K562 (cell line): ENCODE measurements around the gene LZTR1. TPM values are rescaled to one million over a fixed set of nuclear protein-coding genes. Genes with fewer than 3 reads are reported as not detected.

Experiments
- ATAC-seq: fragments of 200-7000 bp; cut with Tn5 transposase; 3 replicates; pipeline ENCODE4 v1.9.1; 2020; ENCODE audit warnings: moderate library complexity
- BruUV-seq: library from RNA; stranded (reverse); fragments of 400-500 nt; replicated peaks from 2 replicates; lab custom pipeline; 2021; lab: Mats Ljungman, UMichigan
- CTCF ChIA-PET: fragments of 300-600 bp; formaldehyde crosslinking; extraction: SDS; loops from one replicate; lab custom pipeline; 2021; ENCODE audit warnings: low intra/inter-chr PET ratio; lab: Yijun Ruan, JAX
- POLR2A ChIA-PET: fragments of 300-600, 350-650 bp; sonication (Branson Sonifier 250); formaldehyde crosslinking; extraction: SDS; loops from one replicate; lab custom pipeline; 2021; ENCODE audit warnings: antibody characterized with exemption, inconsistent platforms; lab: Yijun Ruan, JAX
- DNase-seq, 4 experiments: peaks; one replicate each; pipeline versions ENCODE4 v3.0.0 to v3.0.0-alpha.2; 2011 to 2018; ENCODE audit warnings: low spot score in 3 of 4, mixed read lengths in 3 of 4; ENCODE audit errors: extremely low read depth in 1 of 4
- FAIRE-seq: peaks from 2 replicates; lab custom pipeline; 2011; peaks lifted over from hg19 to GRCh38; lab: Jason Lieb, UNC
- H2AFZ ChIP-seq: 2 replicates; pipeline ENCODE4 v1.6.0; 2011; ENCODE audit warnings: low read depth, low read length, control low read depth, inconsistent platforms
- H3K27ac ChIP-seq: fragments of 200-600 bp; 3 replicates; pipeline ENCODE4 v1.8.0; 2011; ENCODE audit warnings: low read depth, mild to moderate bottlenecking, control low read depth, inconsistent platforms, low read length, moderate library complexity, mixed read lengths; ENCODE audit errors: extremely low read depth
- H3K27me3 ChIP-seq, 2 experiments: fragments of 300-600 bp in 1 of 2; 2 replicates in 1 of 2; 3 replicates in 1 of 2; pipeline versions ENCODE4 v1.6.0 to v1.8.0; 2011; ENCODE audit warnings: inconsistent platforms in 2 of 2, low read length in 2 of 2, mild to moderate bottlenecking in 1 of 2, mixed read lengths in 1 of 2, moderate library complexity in 1 of 2; ENCODE audit not compliant: control insufficient read depth in 2 of 2, insufficient read depth in 2 of 2
- H3K36me3 ChIP-seq: fragments of 300-600 bp; 3 replicates; pipeline ENCODE4 v1.8.0; 2011; ENCODE audit warnings: mild to moderate bottlenecking, low read length, inconsistent platforms; ENCODE audit not compliant: control insufficient read depth, insufficient read depth
- H3K4me1 ChIP-seq, 2 experiments: fragments of 200-600 bp in 1 of 2; replicated peaks in 1 of 2; 2 replicates in 1 of 2; 3 replicates in 1 of 2; pipeline versions ENCODE4 v1.5.1 to v1.8.0; 2011; ENCODE audit warnings: inconsistent platforms in 2 of 2, low read length in 2 of 2, mild to moderate bottlenecking in 1 of 2, mixed read lengths in 1 of 2, moderate library complexity in 1 of 2; ENCODE audit not compliant: control insufficient read depth in 2 of 2, insufficient read depth in 2 of 2
- H3K4me2 ChIP-seq: 2 replicates; pipeline ENCODE4 v1.6.1; 2011; ENCODE audit warnings: low read length, control low read depth, inconsistent platforms, mixed read lengths; ENCODE audit not compliant: insufficient read depth
- H3K4me3 ChIP-seq: fragments of 200-600 bp; sonication (generic), shearing (Covaris generic); 2 replicates; pipeline ENCODE4 v1.5.1; 2016; ENCODE audit warnings: control low read depth, inconsistent platforms
- H3K79me2 ChIP-seq: fragments of 200-600 bp; 3 replicates; pipeline ENCODE4 v1.8.0; 2011; ENCODE audit warnings: low read length, inconsistent platforms; ENCODE audit not compliant: control insufficient read depth, insufficient read depth
- H3K9ac ChIP-seq, 2 experiments: 2 replicates each; pipeline versions ENCODE4 v1.6.0 to v1.6.1; 2011; ENCODE audit warnings: low read depth in 2 of 2, low read length in 2 of 2, control low read depth in 1 of 2, inconsistent platforms in 1 of 2, mild to moderate bottlenecking in 1 of 2, mixed read lengths in 1 of 2; ENCODE audit not compliant: insufficient read depth in 1 of 2
- H3K9me1 ChIP-seq: one replicate; pipeline ENCODE4 v1.6.0; 2011; ENCODE audit warnings: inconsistent platforms, mild to moderate bottlenecking, low read length, moderate library complexity; ENCODE audit not compliant: control insufficient read depth, insufficient read depth
- H3K9me3 ChIP-seq: replicated peaks from 2 replicates; pipeline ENCODE4 v1.5.1; 2011; ENCODE audit warnings: low read depth, low read length, inconsistent platforms; ENCODE audit not compliant: control insufficient read depth, insufficient read depth
- H4K20me1 ChIP-seq: replicated peaks from 2 replicates; pipeline ENCODE4 v1.6.1; 2011; ENCODE audit warnings: low read length, inconsistent platforms, mixed read lengths; ENCODE audit not compliant: control insufficient read depth, insufficient read depth
- AFF4 ChIP-seq: sonication (generic); formaldehyde crosslinking; IDR thresholded peaks from 2 replicates; pipeline ENCODE4 v1.8.0; 2023; ENCODE audit warnings: mild to moderate bottlenecking, missing genetic modification reagents
- ATF2 ChIP-seq: sonication (generic); formaldehyde crosslinking; IDR thresholded peaks from 2 replicates; pipeline ENCODE4 v1.8.1; 2022; ENCODE audit warnings: missing genetic modification reagents
- CBFA2T2 ChIP-seq: fragments of 450-650 bp; conservative IDR thresholded peaks from 2 replicates; pipeline ENCODE4 v1.6.1; 2017; ENCODE audit warnings: mild to moderate bottlenecking
- E2F1 ChIP-seq: sonication (generic); formaldehyde crosslinking; IDR thresholded peaks from 2 replicates; pipeline ENCODE4 v1.8.1; 2023; ENCODE audit warnings: mild to moderate bottlenecking, missing genetic modification reagents, moderate library complexity
- E2F4 ChIP-seq: sonication (generic); formaldehyde crosslinking; IDR thresholded peaks from 2 replicates; pipeline ENCODE4 v1.8.0; 2022; ENCODE audit warnings: mild to moderate bottlenecking, low read depth, missing genetic modification reagents
- EGR1 ChIP-seq: fragments of 450-650 bp; conservative IDR thresholded peaks from 2 replicates; pipeline ENCODE4 v1.6.1; 2017; ENCODE audit warnings: mild to moderate bottlenecking
- GABPA ChIP-seq: fragments of 200-800 bp; sonication (Bioruptor generic); conservative IDR thresholded peaks from 2 replicates; pipeline ENCODE4 v1.6.1; 2016; ENCODE audit warnings: low read depth, missing genetic modification characterization, missing compliant biosample characterization
- RNF2 ChIP-seq: sonication (generic); IDR thresholded peaks from 2 replicates; pipeline ENCODE4 v1.6.1; 2016
- TEAD1 ChIP-seq, 2 experiments: fragments of 450-650 bp in 1 of 2; sonication (generic) in 1 of 2; formaldehyde crosslinking; IDR thresholded peaks; 2 replicates each; pipeline versions ENCODE4 v1.4.0 to v1.8.0; 2020 to 2022; ENCODE audit warnings: mild to moderate bottlenecking in 2 of 2, missing genetic modification reagents in 1 of 2
- WGBS: fragments of 100-300 bp; shearing (Covaris generic); methylation state at CpG from one replicate; pipeline ENCODE4 v1.1.6; 2016; ENCODE audit warnings: low coverage, mixed read lengths; ENCODE audit not compliant: insufficient coverage; ENCODE audit errors: missing lambda C conversion rate; 5-methylcytosine and 5-hydroxymethylcytosine counted together
- in situ Hi-C: fragments of 300-500 bp; cut with MboI; formaldehyde crosslinking; loops from 4 replicates; pipeline ENCODE4 v1.15.0; 2018; ENCODE audit warnings: inconsistent platforms, mixed read lengths
- intact Hi-C: fragments of 100-400 bp; cut with micrococcal nuclease; formaldehyde crosslinking; loops from 2 replicates; pipeline ENCODE4 v1.14.2; 2022
- polyA plus RNA-seq, 8 experiments: library from polyadenylated mRNA; depleted of rRNA in 4 of 8; stranded (reverse) in 5 of 8; unstranded in 3 of 8; fragments of >200 nt; fragmentation: Nextera tagmentation in 2 of 8; fragmentation: Illumina TruSeq in 1 of 8; extraction: Ambion mirVana in 2 of 8; extraction: Trizol in 1 of 8; gene quantifications; 2 replicates each; pipeline versions ENCODE4 v1.2.1 to v1.2.3, GENCODE V29; 2011 to 2014; ENCODE audit warnings: inconsistent platforms in 1 of 8, missing spikeins in 1 of 8
- total RNA-seq, 7 experiments: library from RNA; depleted of rRNA in 6 of 7; stranded (reverse); fragments of >200 nt in 6 of 7; fragmentation: Illumina TruSeq in 2 of 7; extraction: Trizol in 2 of 7; gene quantifications; 2 replicates each; pipeline versions ENCODE4 v1.2.1 to v1.2.3, GENCODE V29; 2011 to 2021; ENCODE audit warnings: low replicate concordance in 1 of 7

Gene LZTR1
- total and polyA plus RNA-seq, 9 of the 15 experiments (the other 6 are each of a cell fraction or from before 2014, with no cell fraction given) = 2.2 to 135 (median 63.0) TPM

- no peak for FAIRE-seq
- H3K36me3 ChIP-seq = no peaks in the 10 kb centered on the region
- no peak for TF ChIP-seq AFF4 (CRISPR knock-in tag)
- TF ChIP-seq CBFA2T2 = no peak
- TF ChIP-seq GABPA (tag) = no peak
- TF ChIP-seq ATF2 = no peak
- no peak for TF ChIP-seq E2F4 (CRISPR knock-in tag)
- TF ChIP-seq TEAD1 (CRISPR knock-in tag; IDR thresholded peaks at IDR 0.05) = no peak
- 0 out of 2 replicates have a peak, but pooled peaks have one; percentile 6 for TF ChIP-seq E2F1 (CRISPR knock-in tag)
- TF ChIP-seq RNF2 = no peak
- TF ChIP-seq EGR1 = no peak
Measured at GRCh38 chr22:21038405-21038804, 56.3 kb downstream of the LZTR1 start.

More at GRCh38 chr22:21038405-21038804, 56.3 kb downstream of the LZTR1 start:
- no peaks in the 10 kb centered on the region for H3K79me2 ChIP-seq
- no TSS peak for BruUV-seq
- no peaks in the 10 kb centered on the region for H3K9me1 ChIP-seq
- ChIA-PET POLR2A (interaction anchor here (0.8 to 12.9 kb wide), 16 partner anchors 9 to 447 kb away, joined by 3 to 120 read pairs (median 5); partner anchors contain the start of genes LRRC74B, P2RX6, SLC7A4 and THAP7), CTCF (no interaction called here)
- no peak overlapping the region for H3K4me3 ChIP-seq
- no peaks in the 10 kb centered on the region for H4K20me1 ChIP-seq
- WGBS = 41% methylated on average over 2 of the region's 2 CpGs
- ATAC-seq (0 out of 3 replicates have a peak, but pooled peaks have one; percentile 3), DNase-seq (no peak)
- peaks cover 19 to 25% of the 10 kb centered on the region in 2 experiments for H3K4me1 ChIP-seq
- no peak overlapping the region for H3K9ac ChIP-seq
- no peak overlapping the region for H3K4me2 ChIP-seq
- H3K27ac ChIP-seq = no peak overlapping the region
- H3K27me3 ChIP-seq = peaks cover 1 to 10% of the 10 kb centered on the region in 2 experiments; a peak in 2 of 5 replicates
- intact Hi-C loops = no loop called here
- in situ Hi-C loops = no loop called here
- peak overlapping the region; percentile 78 for H2AFZ ChIP-seq
- H3K9me3 ChIP-seq = no peaks in the 10 kb centered on the region
